ENCODE data around the gene SULT4A1.

DNA sequence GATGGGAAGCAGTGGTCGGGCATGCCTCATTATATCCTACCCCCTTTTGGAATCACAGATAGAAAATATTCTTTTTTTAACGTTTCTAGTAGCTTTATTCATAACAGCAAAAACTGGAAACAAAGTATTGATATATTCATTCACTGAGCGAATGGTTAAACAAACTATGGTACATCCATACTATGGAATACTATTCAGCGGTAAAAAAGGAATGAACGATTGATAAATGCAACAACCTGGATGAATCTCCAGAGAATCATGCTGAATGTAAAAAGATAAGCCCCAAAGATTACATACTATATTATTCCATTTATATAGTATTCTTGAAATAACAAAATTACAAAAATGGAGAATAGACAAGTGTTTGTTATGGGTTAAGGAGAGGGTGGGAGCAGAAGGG is 7.5 kb upstream of the SULT4A1 start:
- TF ChIP-seq CTCF (IDR thresholded peaks at IDR 0.05) (no peak), POLR2A (IDR thresholded peaks at IDR 0.05) (no peak)

Data from body of pancreas (tissue), 4 donors.